Middle frontal gyrus (tissue), 1 donor: Measurements from ENCODE around the gene CELF1.

Experiments used
- DNase-seq: peaks from one replicate; pipeline ENCODE4 v3.0.0-alpha.2; 2015; ENCODE audit warnings: low spot score; ENCODE audit errors: extremely low spot score

Gene CELF1

DNA sequence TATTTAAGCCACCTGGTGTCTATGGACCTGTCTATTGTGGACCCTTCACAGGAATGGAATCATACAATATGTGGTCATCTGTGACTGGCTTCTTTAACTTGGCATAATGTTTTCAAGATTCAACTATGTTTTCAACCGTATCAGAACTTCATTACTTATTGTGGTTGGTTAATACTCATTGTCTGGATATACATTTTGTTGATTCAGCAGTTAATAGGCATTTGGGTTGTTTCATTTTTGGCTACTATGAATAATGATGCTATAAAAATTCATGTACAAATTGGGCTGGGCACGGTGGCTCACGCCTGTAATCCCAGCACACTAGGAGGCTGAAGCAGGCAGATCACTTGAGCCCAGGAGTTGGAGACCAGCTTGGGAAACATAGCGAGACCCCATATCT is 101.5 kb downstream of the CELF1 start:
- DNase-seq: no peak

DNA sequence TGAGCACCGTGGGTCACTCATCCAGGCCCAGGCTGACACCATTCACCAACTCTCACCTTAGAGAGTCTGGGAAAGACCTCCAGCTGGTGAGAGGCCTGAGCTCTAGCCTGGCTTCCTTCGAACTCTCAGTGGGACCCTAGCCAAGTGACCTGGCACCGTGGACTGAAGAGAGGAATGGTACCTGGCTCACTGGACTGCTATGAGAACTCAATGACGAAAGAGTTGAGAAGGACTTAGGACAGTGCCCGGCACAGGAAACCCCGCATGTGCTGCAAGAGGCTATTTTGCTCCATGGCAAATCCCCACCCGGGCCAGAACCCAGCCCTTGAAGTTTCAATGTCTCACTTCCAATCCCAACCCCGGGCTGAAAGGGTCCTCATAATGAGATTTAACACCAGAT is 103.4 kb downstream of the CELF1 start:
- no peak for DNase-seq

DNA sequence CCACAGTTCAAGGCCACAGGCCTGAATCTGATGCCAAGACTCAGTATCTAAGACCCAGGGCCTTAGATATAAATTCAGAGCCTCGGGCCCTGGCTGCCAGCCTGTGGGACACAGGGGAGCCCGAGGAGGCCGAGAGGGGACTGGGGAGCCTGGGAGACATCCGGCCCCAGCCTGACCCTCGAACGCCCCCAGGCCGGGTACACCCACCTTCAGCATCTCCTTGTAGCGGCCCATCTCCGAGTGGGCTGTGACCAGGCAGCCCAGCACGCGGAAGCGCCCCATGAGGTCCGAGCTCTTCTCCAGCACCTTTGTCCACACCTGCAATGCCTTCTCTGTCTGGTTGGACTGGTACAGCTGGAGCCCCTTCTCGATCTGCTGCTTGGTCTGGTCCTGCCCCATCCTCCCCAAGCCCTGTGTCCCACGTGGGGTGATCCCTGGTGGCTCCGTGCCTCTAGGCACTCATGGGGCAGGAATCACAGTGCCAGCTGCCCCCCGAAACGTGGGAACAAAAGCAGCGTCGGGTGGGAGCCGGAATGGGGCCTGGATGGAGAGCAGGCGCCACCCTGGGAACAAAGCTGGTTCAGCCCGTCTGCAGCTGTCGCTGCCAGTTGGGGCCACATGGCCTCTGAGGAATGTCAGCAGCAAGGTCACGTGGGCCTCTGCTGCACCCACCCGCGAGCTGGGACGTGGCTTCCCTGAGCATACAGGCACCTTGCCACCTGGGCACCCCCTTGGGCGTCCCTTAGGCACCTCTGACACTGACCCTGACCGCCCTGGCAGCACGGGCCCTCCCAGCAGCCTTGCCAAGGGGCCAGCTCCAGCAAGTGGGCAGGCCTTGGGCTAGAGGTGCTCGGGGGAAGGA is 104.1 kb downstream of the CELF1 start, which contains the start of gene RAPSN:
Gene RAPSN (minus strand): TSS at position 571 of the 862 bp plus-strand sequence. CDS start 172 bp downstream, at position 399.
- no peak for DNase-seq

DNA sequence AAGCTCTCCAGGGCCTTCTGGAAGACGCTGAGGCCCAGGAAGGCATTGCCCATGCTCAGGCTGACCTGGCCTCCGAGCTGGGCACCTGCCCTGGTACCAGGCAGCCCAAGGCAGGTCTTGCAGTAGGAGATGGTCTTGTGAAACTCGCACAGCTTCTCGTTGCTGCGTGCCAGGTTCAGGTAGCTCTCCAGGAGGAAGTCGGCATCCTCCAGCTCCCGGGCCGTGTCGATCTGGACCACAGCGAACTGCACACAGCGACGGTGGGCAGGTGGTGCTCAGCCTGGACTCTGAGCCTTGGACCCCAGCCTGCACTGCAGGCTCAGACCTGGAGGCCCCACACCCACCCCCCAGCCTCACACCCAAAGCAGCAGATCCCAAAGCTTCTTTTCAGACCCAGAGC is 105.0 kb downstream of the CELF1 start:
- no peak for DNase-seq

DNA sequence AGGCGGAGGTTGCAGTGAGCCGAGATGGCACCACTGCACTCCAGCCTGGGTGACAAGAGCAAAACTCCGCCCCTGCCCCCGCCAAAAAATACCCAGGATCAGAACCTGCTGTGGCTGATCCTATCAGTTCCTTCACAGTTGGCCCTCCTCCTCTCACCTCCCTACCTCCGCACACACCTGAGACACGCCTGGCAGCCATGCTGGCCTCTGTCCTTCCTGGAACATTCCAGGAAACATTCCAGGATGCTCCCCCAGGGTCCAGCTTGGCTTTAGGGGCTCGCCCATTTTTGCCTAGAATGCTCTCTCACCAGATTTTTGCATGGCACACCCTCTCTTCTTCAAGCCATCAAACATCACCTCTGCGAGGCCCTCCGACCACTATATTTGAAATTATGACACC is 106.1 kb downstream of the CELF1 start:
- no peak for DNase-seq

DNA sequence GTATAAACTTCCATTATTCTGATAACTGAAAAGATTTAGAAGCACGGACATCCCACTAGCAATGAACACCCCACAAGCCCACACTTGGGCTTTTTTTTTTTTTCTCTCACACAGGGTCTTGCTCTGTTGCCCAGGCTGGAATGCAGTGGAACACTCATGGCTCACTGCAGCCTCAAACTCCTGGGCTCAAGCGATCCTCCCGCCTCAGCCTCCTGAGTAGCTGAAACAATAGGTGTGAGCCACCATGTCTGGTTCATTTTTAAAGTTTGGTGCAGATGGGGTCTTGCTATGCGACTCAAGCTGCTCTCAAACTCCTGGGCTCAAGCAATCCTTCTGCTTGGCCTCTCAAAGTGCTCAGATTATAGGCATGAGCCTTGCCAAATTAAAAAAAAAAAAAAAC is 107.1 kb downstream of the CELF1 start:
- DNase-seq: no peak

DNA sequence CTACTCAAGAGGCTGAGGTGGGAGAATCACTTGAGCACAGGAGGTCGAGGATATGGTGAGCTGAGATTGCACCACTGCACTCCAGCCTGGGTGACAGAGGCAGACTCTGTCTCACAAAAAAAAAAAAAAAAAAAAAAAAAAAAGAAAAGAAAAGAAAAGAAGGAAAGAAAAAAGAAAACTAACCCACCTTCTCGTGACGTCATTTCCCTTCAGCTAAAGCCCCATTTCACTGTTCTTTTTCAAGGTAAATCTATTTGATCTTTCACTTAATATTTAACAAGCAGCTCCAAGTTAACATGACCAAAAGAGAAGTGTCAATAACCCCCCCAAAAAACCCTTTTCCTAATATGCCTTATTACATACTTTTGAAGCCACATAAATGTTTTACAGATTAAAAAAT is 109.1 kb downstream of the CELF1 start:
- no peak for DNase-seq

DNA sequence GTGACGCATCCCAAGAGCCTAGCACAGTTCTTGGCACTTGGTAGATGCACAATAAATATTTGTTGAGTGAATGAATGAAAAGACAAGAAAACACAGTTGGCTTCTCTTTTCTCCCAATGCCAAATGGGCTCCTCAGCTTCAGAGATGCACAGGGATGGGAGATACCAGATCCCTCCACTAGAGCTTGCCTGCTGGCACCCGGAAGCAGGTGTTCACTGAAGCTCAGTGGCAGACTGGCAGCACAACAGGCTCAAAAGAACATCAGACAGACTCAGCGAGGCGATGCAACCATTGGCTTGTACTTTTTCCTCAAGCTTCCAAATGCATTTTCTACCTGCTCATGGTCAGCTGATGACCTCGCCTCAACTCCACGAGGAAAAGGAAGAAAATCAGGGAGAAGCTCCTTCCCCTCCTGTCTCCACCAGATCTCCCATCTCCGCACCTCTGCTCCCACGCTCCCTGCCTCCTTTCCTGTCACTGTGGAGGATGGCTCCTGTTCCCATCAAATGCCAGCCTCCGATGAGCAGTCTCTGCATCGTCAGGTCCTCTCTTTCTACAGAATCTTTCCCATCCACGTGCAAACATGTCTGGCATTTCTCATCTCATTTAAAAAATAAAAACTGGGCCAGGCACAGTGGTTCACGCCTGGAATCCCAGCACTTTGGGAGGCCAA is 109.8 kb downstream of the CELF1 start:
- no peak for DNase-seq

DNA sequence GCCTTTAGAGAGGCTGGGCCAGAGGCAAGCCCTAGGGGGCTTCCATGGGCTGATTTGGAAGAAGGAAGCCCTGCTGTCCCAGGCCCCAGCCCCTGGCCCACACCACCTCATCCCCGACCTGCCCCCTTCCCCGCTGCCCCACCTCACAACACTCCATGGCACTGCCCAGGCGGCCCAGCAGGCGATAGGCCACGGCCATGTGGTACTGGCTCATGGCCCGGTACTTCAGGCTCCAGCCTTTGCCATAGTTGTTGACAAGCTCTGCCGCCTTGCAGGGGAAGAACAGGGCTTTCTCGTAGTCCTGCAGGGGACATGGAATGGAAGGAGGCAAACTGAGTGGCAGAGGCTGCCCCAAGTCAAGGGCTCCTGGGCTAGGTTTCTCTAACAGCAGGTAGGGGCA is 110.4 kb downstream of the CELF1 start:
- DNase-seq: no peak

DNA sequence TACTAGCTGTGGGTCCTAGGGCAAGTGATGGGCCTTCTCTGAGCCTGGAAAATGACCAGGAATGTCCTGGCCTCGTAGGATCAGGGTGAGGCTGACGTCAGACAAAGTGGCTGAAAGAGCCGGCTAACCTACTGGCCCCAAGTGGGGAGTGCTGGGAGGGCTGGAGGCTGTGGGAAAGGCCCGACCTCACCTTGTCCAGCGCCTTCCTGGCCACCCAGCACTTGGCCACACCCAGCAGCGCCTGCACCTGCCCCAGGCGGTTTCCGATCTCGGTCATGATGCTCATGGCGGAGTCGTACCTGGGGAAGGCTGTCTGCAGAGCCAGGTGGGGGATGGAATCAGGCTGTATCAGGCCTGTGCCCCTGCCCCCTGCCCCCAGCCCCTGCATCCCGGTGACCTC is 111.5 kb downstream of the CELF1 start:
- no peak for DNase-seq

DNA sequence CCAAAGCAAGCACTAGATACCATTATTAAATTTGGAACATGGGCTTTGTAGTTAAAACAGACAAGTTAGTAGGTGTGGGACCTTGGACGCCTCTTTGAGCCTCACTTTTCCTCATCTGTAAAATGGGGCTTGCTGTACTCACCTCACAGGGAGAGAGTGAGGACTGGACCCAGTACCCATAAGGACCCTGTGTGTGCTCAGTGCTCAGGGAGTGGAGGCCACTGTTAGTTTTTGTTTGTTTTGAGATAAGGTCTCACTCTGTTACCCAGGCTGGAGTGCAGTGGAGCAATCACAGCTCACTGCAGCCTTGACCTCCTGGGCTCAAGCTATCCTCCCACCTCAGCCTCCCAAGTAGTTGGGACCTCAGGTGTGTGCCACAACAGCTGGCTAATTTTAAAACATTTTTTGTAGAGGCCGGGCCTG is 112.9 kb downstream of the CELF1 start:
- DNase-seq: no peak

DNA sequence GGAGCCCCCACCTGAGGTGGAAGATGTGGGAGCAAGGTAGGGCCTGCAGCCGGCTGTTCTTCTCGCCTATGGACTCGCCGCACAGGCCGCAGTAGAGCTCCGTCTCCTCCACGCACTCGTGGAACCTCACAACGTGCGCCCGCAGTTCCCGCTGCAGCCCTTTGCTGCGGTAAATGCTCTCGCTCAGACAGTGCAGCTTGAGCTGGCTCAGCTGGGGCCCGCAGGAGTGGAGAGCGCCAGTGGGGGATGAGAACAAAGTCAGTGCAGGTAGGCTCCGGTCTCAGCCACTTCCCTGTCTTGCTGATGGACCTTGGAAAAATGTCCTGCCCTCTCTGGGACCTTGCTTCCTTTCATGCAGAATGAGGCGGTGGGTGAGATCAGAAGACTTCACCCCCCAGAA is 114.2 kb downstream of the CELF1 start:
- no peak for DNase-seq

DNA sequence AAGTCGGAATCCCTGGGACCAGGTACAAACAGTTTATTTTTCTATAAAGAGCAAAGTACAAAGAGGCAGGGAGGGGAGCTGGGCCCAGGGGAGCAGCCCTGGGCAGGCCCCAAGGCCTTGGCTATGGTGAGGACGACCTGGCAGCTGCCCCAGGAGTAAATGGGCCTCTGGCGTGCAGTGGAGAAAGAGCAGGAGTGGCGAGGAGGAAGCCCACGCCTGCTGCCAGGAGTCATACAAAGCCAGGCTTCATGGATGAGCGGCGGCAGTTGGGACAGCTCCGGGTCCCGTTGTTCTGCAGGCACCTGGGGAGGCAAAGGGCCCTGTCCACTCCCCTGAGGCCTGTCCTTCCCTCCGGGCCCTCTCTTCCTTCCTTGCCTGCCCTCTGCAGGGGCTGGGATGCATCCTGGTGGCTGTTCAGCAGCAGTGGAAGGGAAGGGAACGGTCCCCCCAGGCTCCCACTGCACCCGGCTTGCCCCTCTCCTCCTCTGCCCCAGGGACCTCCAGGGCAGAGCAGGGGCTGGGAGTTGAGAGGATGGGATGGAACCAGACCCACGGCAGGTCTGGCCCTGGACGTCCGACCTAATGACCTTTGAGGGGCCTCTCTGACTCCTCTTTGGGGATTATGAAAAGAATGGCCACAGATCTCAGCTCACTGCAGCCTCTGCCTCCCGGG is 115.0 kb downstream of the CELF1 start:
- DNase-seq: no peak

DNA sequence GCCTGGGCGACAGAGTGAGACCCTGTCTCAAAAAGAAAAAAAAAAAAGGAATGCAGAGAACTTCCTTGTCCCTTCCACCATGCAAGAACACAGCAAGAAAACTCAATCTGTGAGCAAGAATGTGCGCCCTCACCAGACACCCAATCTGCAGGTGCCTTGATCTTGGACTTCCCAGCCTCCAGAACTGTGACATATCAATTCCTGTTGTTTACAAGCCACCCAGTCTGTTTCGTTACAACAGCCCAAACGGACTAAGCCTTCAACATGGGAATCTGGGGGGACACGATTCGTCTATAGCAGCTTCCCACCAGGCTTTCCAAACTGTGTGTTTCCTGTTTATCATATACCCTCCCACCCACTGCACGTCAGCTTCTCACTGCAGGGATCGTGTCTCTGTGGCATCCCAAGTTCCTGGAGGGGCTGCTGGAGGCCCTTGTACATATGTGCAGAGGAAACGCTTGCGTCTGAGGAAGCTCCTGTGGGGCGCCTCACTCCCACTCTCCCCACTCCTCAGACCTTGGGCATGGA is 115.7 kb downstream of the CELF1 start:
- DNase-seq: no peak

DNA sequence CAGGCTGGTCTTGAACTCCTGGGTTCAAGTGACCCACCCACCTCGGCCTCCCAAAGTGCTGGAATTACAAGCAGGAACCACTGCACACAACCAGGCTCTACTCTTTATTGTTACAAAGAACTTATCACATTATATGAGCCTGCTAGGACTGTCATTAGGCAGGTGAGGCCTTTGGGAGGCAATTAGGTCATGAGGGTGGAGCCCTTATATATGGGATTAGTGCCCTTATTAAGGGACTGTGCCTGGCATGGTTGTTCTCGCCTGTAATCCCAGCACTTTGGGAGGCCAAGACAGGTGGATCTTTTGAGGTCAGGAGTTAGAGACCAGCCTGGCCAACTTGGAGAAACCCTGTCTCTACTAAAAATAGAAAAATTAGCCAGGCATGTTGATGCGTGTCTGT is 116.2 kb downstream of the CELF1 start:
- DNase-seq: no peak

DNA sequence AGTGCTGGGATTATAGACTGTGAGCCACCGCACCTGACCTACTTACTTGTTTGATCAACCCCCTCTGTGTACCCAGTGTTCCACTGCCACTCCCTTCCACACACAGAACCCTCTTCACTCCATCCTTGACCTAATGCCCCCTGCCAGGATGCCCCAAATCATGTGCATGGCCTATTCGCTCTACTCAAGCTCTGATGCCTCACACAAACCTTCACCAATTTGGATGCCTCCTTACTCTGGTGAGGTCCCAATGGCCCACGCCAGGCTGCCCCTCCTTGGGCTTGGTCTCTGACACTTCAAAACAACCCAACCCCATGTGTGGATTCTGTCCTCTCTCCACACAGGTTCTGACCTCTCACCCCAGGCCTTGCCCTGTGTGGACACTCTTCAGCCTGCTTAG is 117.2 kb downstream of the CELF1 start:
- DNase-seq: no peak

DNA sequence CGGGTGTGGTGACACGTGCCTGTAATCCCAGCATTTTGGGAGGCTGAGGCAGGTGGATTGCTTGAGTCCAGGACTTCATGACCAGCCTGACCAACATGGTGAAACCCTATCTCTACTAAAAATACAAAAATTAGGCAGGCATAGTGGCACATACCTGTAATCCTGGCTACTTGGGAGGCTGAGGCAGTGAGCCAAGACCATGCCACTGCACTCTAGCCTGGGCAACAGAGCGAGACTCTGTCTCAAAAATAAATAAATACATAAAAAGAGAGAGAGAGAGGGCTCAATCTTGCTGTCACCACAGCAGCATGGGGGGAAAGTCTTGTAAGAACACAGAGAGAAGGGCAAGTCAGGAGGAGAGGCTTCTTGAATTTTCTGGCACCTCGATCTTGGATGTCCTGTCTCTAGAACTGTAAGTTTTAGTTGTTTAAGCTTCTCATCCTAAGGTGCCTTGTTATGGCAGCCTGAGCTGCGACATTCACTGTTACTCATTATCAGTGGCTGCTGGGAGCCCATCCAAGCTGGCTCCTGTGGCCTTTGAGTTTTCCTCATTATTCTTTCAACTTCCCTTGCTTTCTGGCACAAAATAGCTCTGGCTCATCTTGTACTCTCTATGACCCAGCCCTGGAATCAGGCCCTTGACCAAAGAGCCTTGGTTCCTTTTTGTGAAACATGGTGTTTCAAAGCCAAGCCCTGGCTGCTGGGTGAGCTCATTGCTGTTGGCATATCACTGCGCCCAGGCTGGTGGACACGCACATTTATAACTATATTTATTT is 118.7 kb downstream of the CELF1 start:
- no peak for DNase-seq

DNA sequence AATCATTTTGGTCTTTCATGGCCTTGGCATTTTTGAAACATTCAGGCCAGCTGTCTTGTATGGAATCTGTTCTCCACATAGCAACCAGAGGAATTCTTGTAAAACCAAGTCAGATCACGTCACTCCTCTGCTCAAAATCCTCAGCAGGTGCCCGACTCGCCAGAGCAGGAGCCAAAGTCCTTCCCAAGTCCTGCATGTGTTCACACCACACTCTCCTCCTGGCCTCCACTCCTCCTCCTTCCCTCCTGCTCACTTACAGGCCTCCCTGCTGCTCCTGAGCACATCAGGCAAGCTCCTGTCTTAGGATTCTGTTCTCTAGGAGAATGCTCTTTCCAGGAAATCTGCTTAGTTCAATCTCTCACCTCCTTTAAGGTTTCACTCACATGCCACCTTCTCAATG is 119.8 kb downstream of the CELF1 start:
- DNase-seq: no peak

DNA sequence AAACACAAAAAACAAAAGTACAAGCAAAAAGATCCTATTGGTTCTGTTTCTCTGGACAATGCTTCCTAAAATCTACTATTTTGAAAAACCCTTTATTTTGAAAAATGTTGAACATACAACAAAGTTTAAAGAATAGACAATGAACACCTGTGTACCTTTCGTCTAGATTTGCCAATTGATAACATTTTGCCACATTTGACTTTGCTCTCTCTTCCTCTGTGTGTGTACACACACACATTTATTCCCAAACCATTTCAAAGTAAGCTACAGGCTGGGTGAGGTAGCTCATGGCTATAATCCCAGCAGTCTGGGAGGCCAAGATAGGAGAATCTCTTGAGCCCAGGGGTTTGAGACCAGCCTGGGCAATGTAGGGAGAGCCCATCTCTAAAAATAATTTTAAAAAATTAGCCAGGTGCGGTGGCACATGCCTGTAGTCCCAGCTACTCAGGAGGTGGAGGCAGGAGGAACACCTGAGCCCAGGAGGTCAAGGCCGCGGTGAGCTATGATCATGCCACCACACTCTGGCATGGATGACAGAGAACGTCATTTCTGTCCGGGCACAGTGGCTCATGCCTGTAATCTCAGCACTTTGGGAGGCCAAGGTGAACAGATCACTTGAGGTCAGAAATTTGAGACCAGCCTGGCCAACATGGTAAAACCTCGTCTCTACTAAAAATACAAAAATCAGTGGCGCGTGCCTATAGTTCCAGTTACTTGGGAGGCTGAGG is 121.4 kb downstream of the CELF1 start:
- no peak for DNase-seq

DNA sequence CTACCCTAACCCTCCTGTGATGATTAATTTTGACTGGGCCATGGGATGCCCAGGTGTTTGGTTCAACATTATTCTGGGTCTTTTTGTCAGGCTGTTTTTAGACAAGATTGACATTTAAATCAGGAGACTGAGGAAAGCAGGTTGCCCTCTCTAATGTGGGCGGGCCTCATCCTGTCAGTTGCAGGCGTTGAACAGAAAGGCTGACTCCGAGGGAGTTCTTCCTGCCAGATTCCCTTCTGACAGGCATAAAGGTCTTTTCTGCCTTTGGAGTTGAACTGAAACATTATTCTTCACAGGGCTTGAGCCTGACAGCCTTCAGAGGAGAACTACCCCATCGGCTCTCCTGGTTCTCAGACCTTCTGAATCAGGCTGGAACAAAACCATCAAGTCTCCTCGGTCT is 122.4 kb downstream of the CELF1 start:
- no peak for DNase-seq
